ENCODE measurements around the gene PI4K2A.
"Not testable (repeated sequence)": the region's sequence is repeated elsewhere in the genome, so short reads cannot be mapped to it uniquely, and the experiment has no call there.

Gene PI4K2A

GRCh38 chr10:97632949-97633884 is 7.3 kb upstream of the PI4K2A start, which contains the start of gene MORN4:
TSS of gene MORN4 (minus strand) at chr10:97633500. CDS start at chr10:97619653, 13,847 bp downstream.
- DNase-seq, result peak; percentile 92

DNA sequence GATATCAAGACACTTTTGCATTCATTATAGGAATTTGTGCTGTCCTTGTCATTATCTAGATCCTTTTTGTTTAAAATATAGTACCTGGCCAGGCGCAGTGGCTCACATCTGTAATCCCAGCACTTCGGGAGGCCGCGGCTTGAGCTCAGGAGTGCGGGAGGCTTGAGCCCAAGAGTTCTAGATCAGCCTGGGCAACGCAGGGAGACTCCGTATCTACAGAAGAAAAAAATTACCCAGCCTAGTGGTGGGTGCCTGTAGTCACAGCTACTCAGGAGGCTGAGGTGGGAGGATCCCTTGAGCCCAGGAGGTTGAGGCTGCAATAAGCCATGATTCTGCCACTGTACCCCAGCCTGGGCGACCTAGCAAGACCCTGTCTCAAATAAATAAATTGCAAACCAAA is 6.5 kb upstream of the PI4K2A start:
- DNase-seq, result peak; percentile 9

DNA sequence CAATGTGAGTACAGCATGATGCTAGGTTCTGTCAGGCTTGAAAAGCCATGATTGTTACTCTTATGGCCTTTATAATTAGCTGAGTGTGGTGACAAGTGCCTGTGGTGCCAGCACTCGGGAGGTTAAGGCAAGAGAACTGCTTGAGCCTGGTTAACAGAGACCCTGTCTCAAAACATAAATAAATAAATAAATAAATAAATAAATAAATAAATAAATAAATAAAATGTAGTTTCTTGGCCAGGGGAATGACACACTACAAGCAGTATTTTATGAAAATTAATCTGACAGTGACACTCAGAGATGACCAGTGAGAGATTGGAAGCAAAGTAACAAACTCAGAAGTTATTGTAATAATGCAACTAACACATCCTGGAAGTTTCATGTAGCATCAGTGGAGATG is 4.9 kb upstream of the PI4K2A start:
- DNase-seq, result no peak

DNA sequence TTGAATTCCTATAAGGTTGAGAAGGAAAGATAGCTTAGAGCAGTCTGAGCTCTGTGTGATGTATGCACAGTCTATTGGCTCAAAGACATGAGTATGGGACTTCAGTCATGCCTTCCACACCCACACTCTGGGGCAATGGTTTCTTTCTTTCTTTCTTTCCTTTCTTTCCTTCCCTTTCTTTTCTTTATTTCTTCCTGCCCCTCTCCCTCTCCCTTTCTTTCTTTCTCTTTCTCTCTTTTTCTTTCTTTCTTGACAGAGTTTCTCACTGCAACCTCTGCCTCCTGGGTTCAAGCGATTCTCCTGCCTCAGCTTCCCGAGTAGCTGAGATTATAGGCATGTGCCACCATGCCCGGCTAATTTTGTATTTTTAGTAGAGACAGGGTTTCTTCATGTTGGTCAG is 1.4 kb upstream of the PI4K2A start:
- not testable (repeated sequence) for DNase-seq

- DNase-seq, result peak; percentile 53
These were observed 669 bp downstream of the PI4K2A start for GRCh38 chr10:97640868-97641811.

- DNase-seq, result not testable (repeated sequence)
These were observed 2.1 kb downstream of the PI4K2A start for GRCh38 chr10:97642471-97643159.

DNA sequence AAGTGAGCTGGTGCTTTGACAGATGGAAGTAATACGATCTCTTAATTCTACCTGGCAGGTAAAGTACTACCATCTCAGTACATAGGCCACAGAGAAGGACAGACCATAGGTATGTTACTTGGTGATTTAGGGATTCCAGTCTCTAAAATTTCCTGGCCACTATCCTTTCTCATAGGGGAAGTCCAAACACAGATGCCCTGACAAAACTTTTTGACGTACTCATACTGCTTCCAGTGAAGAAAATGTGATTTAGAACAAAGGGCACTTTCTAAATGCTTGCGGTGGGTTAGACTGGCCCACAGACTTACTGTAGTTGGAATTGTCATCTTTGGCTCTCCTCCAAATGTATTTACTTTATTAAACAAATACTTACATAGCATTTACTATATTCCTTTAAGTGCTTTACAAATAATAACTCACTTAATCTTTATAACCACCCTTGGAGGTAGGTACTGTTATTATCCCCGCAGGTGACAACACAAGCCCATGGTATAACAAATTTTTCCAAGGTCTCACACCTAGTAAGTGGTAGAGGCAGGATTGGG is 3.0 kb downstream of the PI4K2A start:
- DNase-seq, result no peak

DNA sequence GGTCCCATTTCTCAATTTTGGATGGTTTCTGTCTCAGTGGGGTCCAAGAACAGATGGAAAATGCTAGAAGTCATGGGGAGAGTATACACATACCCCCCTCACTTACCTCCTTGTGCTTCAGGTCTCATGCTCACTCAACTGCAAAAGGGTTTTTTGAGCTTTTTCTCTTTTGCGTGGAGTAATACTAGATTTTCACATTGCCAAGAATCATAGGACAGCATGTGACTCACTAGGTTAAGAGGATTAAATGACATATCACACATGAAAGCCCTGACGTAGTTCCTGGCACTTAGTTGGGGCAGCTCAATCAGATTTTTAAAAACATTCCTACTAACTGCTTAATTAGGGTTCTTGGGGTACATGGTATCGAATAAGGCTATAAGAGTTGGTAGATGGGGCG is 4.5 kb downstream of the PI4K2A start:
- no peak for DNase-seq

DNA sequence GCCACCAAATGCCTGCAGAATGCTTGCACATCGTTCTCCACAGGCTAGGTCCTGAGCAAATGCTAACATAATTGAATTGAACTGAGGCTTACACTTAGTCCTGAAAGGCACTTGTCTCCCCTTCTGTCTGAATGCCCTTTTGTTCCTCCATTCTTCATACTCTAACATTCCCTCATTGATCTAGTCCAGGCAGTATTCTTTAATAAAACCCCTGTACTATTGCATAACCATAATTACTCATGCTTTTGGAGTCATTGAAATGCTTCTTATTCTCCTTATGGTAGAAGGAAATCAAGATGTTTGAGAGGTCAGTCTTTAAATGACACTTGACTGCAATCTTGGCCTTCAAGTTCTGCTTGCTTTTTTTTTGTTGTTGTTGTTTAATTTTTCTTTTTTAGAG is 7.1 kb downstream of the PI4K2A start:
- DNase-seq, result peak; percentile 70

GRCh38 chr10:97648562-97649404 is 8.3 kb downstream of the PI4K2A start:
- peak; percentile 96 for DNase-seq

DNA sequence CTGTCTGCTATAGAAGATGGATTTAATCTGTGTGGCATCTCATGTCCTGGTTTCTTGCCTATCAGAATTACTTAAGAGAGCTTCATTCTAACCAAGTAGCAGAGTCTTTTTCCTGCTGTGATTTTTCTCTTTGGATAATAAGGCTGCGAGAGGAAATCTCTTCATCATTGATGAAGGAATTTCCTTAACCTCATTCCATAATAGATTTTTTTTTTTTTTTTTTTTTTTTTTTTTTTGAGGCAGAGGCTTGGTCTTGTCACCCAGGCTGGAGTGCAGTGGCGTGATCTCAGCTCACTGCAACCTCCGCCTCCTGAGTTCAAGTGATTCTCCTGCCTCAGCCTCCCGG is 8.9 kb downstream of the PI4K2A start:
- not testable (repeated sequence) for DNase-seq

DNA sequence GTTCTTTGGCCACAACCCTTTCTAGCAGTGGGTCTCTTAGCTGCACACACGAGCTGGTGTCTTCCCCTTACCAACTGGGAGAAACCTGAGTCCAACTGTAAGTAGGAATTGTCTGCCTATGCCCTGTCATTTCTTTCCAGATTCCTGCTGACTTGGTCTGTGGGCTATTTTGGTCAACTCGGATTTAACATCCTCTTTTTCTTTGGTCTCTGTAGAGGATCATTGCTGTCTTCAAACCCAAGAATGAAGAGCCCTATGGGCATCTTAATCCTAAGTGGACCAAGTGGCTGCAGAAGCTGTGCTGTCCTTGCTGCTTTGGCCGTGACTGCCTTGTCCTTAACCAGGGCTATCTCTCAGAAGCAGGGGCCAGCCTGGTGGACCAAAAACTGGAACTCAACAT is 10.3 kb downstream of the PI4K2A start:
- DNase-seq, result no peak

- DNase-seq, result peak; percentile 10
These were observed 11.3 kb downstream of the PI4K2A start for GRCh38 chr10:97651773-97652172.

DNA sequence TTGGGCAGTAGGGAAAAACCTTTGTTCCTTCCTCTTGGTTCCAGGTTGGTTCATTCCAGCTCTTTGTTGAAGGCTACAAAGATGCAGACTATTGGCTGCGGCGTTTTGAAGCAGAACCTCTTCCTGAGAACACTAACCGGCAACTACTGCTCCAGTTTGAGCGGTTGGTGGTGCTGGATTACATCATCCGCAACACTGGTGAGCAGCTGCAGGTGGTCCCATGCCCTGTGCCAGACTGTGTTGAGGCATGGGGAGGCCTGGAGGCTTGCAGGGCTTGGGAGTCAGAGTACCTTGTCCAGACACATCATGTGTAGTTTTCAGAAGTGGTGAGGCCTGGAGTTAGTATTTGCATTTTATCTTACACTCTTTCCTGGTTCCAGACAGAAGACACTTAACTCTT is 16.3 kb downstream of the PI4K2A start:
- no peak for DNase-seq

DNA sequence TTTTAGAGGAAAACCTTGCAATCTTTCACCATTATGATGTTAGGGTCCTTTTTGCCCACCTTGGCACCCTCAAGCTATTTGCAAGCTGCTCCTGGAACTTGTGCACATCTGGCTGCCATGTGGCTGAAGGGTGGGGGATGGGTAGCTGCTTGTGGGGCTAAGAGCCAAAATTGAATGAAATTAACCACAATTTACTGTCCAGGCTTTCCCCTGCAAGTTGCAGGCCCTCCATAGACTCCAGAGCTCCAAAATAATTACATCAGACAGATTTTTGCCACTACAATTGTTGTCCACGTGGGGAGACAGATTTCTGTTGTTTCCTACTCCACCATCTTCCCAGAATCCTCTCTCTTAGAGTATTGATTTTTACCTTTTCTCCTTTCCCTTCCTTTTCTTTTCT is 19.1 kb downstream of the PI4K2A start:
- peak; percentile 63 for DNase-seq

DNA sequence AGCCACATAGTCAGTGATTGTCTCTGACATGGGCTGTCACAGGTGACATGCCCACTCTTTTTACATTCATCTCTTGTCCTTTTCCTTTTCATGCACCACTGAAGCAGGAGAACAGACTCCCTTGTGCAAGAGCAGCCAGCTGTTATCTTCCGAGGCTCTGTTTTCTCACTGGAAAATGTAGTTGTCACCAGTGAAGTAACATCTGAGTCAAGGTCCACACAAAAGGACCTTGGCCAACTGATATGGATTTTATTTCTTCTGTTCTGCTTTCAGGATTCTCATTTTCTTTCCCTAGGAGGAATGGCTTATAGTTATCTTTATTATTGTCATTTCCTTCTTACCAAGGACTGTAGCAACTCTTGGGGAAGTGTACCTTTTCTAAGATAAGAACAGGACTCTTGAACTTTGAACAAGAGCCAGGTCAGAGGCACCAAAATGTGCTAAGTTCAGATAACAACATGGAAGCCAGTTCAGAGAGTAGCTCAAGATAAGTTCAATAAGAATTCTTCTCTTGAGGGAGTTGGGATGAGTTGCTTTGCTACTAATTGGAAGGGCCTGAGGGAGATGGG is 23.9 kb downstream of the PI4K2A start:
- no peak for DNase-seq

DNA sequence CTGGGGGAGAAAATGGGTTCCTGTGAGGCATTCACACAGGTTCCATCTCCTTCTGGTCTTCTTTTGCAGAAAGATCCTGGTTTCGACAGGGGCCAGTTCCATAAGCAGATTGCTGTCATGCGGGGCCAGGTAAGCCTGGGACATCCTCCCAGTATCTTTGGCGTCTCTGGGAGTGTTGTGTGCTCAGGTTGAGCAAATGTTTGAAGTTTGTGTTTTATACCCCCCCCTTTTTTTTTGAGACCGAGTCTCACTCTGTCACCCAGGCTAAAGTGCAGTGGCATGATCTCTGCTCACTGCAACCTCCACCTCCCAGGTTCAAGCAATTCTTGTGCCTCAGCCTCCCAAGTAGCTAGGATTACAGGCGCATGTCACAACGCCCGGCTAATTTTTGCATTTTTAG is 26.5 kb downstream of the PI4K2A start:
- DNase-seq, result no peak

- no peak for DNase-seq
These were observed 27.0 kb downstream of the PI4K2A start for GRCh38 chr10:97667463-97667862.

- no peak for DNase-seq
These were observed 29.1 kb downstream of the PI4K2A start for GRCh38 chr10:97669571-97669970.

DNA sequence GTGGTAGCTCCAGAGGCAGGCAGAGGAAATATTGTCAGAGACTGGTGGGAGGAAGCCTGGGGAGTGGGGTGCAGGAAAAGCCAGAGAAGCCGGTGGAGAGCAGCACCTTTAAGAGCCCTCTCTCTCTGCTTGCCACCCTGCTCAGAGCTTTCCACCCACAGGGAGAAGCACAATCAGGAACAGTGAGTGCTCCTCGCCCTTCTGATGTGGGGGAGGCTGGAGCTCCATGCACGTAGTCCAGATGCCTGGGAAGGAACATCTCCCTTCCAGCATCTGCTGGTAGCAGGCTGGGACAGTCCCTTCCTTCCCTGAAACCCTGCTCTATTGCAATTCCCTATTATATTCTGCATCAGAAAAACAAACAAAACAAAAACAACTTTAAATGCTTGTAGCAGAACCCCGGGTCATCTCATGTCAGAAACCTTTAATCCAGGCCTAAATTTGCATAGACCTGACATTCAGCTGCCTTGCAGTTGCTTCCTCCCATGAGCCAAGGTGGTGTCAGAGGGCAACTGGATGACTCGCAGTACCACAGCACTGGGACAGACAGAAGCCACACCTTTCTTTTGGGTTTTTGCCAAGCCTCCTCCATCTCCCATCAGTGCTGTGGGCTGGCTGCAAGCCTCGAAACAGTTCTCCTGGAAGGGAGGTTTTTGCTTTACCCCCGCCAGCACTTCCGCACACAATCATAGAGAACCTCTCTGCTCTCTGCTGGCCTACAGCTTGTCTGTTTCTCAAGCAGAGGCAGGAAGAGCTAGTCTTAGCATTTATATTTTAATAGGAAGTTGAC is 33.5 kb downstream of the PI4K2A start:
- peak; percentile 78 for DNase-seq

GRCh38 chr10:97675222-97675621 is 34.8 kb downstream of the PI4K2A start:
- no peak for DNase-seq

Data from EL (cell line).